T follicular helper cell (primary cell): ENCODE results near the gene IMP4.
A peak's percentile ranks its signal among the peaks of the same experiment; 100 is the strongest.

Source experiments
- DNase-seq: peaks from one replicate; pipeline ENCODE4 v3.0.0-alpha.2; 2020; ENCODE audit warnings: low read depth

Gene IMP4

DNA sequence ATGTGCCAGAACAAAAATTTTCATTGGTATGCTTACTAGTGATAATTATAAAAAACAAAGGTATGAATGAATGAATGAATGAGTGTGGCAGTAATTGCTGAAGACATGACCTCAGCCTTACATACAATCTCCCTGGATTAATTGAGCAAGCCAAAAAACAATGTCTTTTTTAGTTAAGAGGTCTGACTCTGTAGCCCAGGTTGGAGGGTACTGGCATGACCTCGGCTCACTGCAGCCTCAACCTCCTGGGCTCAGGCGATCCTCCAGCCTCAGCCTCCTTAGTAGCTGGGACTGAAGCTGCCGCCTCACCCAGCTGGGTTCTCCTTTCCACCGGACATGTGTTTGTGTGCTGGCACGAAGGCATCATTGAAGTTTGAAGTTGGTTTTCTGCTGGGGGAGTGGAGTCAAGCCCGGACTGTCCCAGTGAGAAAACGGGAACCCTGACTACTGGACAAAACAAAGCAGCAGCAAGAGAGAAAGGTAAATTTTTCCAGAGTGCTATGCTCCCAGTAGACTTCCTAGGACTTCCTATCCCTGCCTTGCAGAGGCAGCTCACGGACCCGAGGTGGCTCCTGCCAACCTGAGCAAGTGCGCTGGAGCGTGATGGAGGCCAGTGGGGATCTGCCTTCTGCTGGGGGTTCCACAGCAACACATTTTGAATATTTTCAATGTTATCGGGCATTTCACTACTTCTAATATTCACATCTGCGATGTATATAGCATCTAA lies 6.4 kb upstream of the IMP4 start:
- no peak for DNase-seq

DNA sequence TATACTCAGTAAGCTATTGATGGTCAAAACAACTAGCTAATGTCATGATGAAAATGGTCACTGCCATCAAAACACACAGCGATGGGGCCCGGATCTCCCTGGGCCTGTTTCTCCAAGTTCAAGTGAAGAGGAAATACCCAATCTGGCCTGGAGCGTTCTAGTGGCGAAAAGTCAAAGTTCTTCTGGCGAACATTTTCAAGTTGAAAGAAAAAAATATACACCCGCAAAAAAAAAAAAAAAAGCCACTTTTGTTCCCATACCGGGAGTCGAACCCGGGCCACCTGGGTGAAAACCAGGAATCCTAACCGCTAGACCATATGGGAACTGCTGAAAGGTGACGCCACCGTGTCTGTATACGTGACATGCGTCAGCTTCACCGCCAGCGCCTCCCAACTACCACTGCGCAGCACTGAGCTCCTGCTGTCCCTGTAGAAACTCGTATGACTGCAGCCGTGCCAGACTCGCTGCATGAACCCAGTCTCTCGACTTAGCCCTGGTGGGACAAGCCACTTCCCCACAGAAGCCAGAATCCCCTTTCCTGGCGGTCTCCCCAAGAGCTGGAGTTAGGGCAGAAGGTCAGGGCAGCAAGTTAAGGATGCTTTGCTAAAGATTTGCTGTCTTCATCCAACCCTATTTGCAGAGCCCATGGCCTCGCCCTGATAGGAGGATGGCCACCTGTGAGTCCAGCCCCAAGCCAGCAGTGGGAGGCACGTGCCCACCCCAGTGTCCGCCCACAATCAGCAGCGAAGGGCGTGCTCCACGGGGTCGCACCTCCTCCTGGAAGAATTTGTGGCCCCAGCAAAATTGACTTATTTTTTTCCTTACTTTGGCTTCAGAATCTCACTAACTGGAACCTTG lies 5.6 kb upstream of the IMP4 start:
- peak; percentile 47 for DNase-seq

DNA sequence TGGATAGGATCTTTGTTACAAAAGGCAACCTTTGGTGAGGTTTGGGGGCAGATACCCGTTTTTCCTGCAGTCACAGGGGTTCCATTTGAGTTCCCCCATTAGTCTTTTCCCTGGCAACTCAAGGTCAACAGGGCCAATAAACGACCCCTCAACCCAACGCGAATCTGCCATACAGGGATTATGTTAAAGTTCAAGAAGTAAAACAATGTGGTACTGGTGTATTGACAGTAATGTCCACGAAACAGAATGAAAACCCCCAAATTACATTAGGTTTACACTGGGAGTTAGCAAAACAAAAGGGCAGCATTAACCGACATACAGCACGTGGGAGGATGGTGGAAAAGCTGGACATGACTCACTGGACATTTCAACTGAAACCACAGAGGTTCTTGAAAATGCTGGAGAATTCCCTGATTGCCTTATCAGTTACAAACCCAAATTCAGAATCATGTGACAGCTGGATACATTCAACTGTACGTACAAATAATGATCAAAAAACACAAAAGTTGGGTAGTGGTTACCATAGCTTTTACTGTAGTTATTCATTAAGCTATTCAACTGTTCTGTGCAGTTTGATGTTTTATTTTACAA lies 4.9 kb upstream of the IMP4 start:
- no peak for DNase-seq

DNA sequence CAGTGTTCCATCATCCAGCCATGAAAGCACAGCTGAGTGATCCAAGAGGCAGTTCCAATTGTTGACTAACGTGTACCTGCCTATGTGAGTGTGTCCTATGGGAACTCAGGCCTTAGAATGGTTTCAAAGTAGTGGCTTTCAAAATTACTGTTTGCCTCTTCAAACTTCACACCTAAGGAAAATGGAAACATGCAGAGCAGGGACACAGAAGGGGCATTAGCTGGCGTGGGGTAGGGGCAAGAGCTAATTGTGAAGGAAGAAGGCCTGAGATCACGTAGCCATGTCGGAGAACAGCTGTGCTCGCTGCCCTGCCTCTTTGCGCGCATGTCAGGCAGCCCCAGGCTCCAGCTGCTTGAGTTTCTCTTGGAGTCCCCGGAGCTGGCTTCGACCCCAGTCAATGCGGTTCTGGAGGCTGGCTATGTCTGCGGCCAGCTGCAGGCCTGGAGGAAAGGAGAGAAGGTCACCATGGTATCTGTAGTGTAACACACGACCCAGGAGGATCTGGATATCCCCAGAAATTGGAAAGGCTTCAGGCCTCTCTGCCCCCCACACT lies 3.8 kb upstream of the IMP4 start:
- DNase-seq = no peak

DNA sequence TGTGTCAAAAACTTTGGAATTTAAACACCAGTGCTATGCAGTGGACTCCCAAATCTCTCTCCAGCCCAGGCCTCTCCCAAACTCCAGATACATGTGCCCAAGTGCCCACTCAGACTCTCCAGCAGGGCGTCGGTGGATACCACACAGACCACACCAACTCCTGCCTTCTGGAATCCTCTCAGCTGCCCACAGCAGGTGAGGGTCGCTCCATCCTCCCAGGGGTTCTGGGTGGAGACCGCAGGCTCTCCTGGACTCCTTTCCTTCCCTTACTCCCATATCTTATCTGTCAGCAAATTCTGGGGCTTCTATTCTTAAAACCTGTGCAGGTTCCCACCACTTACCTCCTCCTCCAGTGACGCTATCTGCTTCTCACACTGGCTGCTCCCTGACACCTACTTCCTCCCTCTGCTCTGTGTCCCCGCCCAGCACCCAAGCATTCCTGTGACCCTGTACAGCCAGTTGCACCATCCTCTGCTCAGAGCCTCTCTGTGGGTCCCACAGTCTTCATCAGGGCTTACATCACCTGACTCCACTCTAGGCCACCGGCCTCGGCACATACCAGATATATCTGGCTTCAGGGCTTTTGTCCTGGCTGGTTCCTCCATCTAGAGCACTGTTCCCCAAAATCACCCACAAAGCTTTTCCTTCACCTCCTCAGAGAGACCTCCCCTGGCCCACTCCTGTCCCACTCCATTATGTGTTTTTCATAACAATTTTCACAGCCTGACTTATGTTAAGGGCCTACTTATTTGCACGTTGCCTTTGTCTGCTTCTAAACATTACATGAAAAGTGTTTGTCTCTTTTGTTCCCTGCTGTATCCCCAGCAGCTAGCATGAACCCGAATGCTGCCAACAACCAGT lies 2.6 kb upstream of the IMP4 start:
- no peak for DNase-seq

DNA sequence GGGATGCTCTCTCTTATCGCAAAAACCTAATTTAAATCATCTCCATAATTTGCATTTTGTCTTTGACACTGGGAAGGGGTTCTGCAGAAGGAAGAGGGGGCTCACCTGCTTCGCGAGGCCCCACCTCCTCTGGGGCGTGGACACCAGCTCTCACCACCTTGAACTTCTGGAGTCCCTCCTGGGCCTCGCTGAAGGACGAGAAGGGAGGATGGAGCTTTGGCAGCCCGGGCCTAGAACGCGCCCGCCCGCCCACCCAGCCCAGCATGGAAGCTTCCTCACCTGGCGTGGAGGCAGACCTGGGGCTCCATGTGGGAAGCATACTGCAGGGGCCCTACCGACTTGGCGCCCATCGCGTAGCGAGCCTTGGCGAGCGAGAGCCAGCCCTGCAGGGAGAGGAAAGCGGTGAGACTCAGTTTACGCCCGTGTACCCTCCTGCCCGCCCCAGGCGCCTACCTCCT lies 1.1 kb upstream of the IMP4 start:
- DNase-seq = no peak

DNA sequence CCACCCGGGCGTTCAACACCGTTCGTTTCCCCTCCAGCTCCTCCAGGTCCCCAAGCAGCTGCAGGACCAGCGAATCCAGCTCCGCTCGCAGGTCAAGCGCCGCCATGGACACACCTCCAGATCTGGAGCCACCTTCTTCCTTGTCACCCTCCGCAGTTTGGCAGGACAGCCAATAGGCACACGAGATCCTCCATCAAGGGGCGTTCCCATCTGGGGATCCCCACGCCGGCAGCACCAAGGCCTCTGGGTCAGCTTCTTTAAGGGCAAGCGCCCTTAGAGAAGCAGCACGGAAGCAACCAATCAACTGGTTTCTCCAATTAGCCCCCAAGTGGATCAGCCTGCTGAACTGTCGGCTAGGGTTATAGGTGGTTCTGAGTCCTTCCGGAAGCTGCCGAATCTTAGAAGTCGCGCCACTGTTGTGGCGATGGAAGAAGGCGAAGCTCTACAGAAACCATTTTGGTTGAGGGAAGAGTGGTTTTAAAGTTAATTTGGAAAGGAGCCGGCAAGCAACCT lies 621 bp upstream of the IMP4 start:
- DNase-seq = peak; percentile 78

DNA sequence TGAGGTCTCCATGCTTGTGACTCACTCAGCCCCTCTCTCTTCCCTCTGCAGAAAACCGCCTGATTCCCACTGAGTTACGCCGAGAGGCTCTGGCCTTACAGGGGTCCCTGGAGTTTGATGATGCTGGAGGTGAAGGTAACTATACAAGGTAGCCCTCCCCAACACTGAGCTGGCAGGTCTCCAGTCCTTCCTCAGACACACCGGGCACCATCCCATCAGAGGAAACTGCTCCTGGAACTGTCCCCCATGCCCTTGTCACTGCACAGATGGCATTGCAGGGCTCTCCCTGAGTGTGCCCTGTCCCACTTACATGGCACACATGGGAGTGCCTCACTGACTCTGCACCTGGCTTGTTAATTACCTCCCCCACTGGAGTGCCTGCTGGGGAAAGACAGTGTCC lies 1.9 kb downstream of the IMP4 start:
- DNase-seq = no peak

DNA sequence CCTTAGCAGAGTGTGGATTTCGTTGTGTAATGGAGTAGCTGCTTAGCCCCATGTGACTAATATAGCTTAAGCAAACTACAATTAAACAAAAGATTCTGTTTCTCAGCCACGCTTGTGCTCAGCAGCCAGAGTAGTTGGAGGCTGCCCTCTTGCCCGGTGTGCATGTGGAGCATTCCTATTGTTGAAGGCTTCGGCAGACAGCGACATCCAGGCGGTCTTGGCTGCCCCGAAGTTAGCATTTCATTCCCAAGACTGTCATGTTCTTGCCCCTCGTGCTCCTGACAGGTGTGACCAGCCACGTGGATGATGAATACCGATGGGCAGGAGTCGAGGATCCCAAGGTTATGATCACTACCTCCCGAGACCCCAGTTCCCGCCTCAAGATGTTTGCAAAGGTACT lies 2.4 kb downstream of the IMP4 start:
- no peak for DNase-seq

DNA sequence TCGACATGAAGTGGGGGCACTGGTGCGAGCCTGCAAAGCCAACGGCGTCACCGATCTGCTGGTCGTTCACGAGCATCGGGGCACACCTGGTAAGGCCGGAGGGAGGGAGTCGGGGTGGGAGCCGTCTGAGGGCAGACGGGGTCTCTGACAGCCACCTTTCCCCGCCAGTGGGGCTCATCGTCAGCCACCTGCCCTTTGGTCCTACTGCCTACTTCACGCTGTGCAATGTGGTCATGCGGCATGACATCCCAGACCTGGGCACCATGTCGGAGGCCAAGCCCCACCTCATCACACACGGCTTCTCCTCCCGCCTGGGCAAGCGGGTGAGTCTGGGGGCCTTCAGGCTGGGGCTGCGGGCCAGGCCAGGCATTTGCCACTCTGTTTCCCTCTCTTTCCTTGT lies 2.9 kb downstream of the IMP4 start:
- no peak for DNase-seq

DNA sequence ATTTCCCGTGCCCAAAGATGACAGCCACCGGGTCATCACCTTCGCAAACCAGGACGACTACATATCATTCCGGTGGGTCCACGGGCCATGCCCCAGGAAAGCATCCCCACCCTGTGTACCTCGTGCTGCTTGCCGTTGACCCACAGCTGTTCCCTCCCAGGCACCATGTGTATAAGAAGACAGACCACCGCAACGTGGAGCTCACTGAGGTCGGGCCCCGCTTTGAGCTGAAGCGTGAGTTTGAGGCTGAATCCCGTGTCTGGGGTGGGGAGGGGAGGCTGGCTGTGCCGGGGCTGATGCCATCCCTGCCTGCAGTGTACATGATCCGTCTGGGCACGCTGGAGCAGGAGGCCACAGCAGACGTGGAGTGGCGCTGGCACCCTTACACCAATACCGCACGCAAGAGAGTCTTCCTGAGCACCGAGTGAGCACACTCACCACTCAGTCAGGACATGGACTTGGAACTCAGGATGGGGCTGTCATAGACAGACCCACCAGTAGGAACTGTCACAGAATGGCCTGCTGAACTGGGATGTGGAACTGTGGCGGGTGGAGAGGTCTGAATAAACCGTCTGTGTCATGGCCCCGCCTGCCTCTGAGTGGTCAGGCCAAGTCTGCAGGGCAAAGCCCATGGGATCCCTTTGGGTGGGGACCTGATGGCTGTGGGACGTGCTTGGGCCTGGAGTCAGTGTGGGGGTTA lies 3.5 kb downstream of the IMP4 start:
- no peak for DNase-seq

DNA sequence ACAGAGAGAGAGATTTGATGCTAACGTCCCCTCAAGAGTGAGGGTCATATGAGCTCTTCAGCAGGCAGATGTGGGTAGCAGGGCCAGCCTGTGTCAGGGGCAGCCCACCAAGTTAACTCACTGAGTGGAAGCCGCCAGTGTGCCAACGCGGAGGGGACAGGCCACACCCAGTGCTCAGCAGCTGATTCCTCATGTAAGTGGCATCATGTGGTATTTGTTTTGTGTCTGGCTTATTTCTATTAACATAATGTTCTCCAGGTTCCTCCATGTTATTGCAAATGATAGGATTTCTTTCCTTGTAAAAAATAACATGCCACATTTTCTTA lies 4.0 kb downstream of the IMP4 start:
- no peak for DNase-seq

DNA sequence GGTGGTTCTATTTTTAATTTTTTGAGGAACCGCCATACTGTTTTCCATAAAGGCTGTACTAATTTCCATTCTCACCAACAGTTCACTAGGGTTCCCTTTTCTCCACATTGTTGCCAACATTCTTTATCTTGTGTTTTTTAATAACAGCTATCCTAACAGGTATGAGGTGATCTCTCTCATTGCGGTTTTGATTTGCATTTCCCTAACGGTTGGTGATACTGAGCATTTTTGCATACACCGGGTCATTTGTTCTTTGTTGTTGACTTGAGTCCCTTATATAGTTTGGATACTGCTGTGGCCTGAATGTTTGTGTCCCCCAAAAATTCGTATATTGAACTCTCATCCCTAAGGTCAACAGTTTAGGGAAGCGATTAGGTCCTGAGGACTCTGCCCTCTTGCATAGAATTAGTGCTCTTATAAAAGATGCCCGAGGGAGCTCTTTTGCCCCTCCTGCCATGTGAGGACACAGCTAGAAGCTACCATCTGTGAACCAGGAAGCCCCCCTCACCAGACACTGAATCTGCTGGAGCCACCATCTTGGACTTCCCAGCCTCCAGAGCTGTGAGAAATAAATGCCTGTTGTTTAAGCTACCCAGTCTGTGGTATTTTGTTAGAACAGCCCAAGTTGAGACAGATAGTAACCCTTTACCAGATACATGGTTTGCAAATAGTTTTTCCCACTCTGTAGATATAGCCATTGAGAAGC lies 4.7 kb downstream of the IMP4 start:
- DNase-seq = no peak

DNA sequence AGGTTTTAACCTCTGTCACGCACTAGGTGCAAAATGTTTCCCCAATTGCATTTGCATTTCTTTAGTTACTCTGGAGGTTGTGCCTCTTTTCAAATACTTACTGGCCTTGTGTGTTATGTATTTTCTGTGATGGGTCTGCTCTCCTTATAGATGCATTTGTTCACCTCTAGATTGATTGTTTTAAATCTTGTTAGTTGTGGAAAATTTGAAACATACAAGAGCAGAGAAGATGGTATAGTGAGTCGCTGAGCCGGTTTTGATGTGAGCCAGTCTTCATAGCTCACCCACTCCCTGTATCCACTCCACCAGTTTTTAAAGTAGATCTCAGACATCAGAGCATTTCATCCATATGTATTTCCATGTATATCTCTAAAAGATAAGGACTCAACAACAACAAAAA lies 6.5 kb downstream of the IMP4 start:
- DNase-seq = no peak

DNA sequence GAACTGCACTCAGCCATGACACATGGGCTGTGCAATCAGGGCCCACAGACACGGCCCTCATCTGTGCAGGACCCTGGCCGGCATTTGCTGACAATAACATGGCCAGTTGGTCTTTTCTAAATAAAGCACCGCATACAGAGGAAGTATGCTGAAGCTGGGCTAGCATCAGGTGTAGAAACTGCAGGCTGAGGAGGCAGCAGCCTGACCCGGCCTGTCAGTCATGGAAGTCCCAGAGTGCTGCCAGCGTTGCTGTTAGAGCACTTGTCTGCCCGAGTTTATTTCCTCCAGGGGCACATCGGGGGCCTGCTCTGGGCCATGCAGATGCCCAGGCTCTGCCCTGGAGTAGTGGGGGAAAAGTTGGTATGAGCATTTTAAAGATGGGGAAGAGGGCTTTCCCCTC lies 9.0 kb downstream of the IMP4 start:
- DNase-seq = no peak

DNA sequence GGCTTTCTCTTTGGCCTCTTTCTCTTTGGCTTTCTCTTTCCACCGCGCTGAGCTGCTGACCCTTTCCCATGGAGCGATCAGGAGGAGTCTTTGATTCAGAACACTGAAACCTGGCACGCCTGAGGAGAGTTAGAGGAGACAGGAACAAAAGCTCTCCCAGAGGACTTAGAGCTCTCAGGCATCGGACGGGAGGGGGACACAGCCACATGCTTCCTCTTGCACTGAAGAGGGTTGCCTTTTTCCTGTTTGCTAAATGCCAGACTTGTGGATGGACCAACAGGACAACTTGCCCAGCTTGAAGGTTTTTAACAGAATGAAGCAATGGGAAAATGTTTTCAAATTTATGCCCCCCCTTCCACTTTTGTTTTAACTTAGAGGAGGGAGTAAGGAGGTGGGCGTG lies 9.5 kb downstream of the IMP4 start:
- no peak for DNase-seq

DNA sequence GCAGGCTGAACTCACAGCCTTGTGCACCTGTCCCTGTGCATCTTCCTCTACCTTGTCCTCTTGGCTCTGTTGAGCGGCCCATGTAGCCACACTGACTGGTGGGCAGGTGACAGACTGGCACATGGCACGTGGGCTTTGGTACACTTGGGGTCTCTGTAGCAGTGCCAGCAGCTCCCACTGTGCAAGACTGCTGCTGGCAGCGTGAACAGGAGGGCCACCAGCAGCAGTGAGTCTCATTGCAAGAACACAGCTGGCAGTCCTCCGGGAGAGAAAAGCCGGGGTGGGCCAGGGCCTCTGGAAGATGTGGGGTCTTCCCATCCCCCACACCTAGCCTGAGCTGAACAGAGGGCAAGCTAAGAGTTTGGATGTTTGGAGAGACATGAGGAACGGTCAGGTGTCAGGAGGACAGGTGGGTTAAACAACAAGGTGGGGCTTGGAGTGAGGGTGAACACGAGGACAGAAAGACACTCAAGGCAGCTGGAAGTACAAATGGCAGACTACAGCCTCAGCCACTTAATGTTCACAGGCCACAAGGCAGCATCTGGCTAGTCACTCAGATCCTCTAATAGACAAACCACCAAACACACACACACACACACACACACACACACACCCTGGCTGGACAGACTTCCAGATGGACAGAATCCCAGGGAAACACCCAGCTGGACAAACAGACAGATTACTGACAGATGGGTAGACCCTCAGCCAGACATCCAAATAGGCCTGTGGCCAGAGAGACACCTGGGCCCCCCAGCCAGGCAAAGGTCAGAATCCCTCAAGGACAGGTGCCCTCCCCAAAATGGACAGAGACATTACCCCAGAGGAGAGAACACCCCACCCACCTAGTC lies 10.8 kb downstream of the IMP4 start:
- DNase-seq = no peak

DNA sequence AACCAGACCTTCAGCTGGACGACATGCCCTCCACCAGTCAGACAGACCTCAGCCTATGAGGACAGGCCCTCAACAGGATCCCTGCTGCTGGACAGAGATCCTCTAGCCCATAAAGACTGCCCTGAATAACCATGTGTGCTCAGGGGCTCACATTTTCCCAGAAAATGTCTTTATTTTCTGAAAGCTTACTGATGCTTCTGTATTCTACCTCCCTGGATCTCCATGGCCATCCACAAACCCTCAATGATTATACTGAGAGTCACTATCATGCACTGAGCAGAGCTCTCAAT lies 11.4 kb downstream of the IMP4 start:
- no peak for DNase-seq

DNA sequence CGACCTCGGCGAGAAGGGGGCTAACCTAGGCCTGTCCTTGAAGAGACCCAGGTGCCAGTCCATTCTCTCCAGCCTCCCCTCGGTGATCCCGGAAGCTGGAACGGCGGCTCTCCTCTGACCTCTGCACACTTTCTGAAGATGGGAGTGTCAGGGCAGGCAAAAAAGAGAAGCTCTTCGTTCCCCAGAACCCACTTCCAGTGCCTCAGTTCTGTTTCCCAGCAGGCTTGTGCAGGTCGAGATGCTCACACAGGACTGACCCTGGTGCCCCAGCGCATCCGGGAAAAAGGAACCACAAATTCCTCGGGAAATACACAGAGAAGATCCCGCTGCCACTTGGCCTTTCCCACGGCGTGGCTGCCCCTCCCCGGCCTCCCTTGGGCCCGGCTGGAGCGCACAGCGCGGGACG lies 12.5 kb downstream of the IMP4 start:
- DNase-seq = no peak
